Activated CD8-positive, alpha-beta T cell treated with anti-CD3 and anti-CD28 coated beads, Interleukin-2, amount 10 ng/mL, durations not matched to agents 7 days and 5 days (primary cell): ENCODE data around the gene MXRA7. TPM values are rescaled to one million over a fixed set of nuclear protein-coding genes. Genes with fewer than 3 reads are reported as not detected.

Source experiments
- ATAC-seq: fragments of 150-1000 bp; cut with Tn5 transposase; one replicate; pipeline ENCODE4 v1.10.0; 2021; ENCODE audit warnings: moderate library complexity
- CTCF ChIA-PET: fragments of 350-600 bp; sonication (Branson Sonifier 250); formaldehyde crosslinking; loops from one replicate; lab custom pipeline; 2021; ENCODE audit warnings: antibody characterized with exemption; lab: Charles Lee
- POLR2A ChIA-PET: fragments of 350-600 bp; sonication (Branson Sonifier 250); formaldehyde crosslinking; loops from one replicate; lab custom pipeline; 2021; ENCODE audit warnings: antibody characterized with exemption; lab: Charles Lee
- DNase-seq: peaks from one replicate; pipeline ENCODE4 v3.0.0-alpha.2; 2020
- H3K27ac Mint-ChIP-seq: one replicate; pipeline ENCODE4 v1.8.0; 2021; ENCODE audit warnings: mild to moderate bottlenecking, mixed read lengths
- H3K27me3 Mint-ChIP-seq: one replicate; pipeline ENCODE4 v1.8.0; 2021; ENCODE audit warnings: low read depth, mixed read lengths
- H3K36me3 Mint-ChIP-seq: one replicate; pipeline ENCODE4 v1.8.0; 2021; ENCODE audit warnings: low read depth, mixed read lengths
- H3K4me1 Mint-ChIP-seq: one replicate; pipeline ENCODE4 v1.8.0; 2021; ENCODE audit warnings: low read depth, mixed read lengths
- H3K4me3 Mint-ChIP-seq: one replicate; pipeline ENCODE4 v1.8.0; 2021; ENCODE audit warnings: mild to moderate bottlenecking, mixed read lengths
- H3K9me3 Mint-ChIP-seq: one replicate; pipeline ENCODE4 v1.8.0; 2022; ENCODE audit warnings: mixed read lengths; ENCODE audit not compliant: insufficient read depth
- total RNA-seq, 2 experiments: library from RNA; stranded (reverse); gene quantifications; one replicate each; pipeline ENCODE4 v1.2.3, GENCODE V29; 2021

MXRA7 gene
- total RNA-seq, 2 experiments from 2014 or later = 12.4 to 13.3 TPM

DNA sequence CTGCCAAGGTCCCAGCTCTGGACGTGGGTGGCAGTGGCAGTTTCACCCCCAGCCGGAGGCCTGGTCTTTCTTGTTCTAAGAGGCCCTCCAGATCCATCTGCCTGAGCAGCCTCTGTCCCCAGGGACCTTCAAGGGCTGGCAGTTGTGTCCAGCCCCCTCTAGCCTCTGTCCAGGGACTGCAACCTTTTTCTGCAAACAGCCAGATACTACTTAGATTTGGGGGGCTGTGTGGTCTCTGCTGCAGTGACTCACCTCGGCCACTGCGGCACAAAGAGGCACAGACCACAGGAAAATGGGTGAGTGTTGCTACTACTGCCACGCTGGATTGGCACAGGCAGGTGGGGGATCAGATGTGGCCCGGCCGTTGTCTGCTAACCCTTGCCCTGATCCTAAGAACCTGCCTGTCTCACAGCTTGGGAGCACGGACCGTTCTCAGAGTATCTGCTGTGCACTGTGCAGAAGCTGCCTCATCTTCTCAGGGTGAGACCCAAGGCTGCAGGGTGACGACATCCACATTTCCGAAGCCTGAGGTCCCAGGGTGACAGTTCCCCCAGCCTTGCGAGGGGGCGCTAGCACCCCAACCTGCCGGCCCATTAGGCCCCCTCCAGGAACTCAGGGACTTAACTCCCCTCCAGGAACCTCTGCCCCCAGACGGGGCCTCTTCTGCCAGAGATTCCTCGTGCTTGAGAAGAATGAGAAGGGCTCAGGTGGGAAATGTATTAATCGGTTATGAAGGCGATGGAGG lies 27.6 kb downstream of the MXRA7 start:
- H3K9me3 Mint-ChIP-seq = no peaks in the 10 kb centered on the region
- peaks cover 10% of the 10 kb centered on the region for H3K4me1 Mint-ChIP-seq
- H3K36me3 Mint-ChIP-seq = peaks cover 2% of the 10 kb centered on the region
- peaks cover 2% of the 10 kb centered on the region for H3K27me3 Mint-ChIP-seq
- H3K4me3 Mint-ChIP-seq = no peak overlapping the region
- no peak for DNase-seq
- ChIA-PET POLR2A (no interaction called here), CTCF (interaction anchor here (1.1 to 2.8 kb wide), 5 partner anchors 12 to 160 kb away, joined by 3 to 52 read pairs (median 8); no protein-coding TSS in a partner anchor)
- ATAC-seq = no peak
- no peak overlapping the region for H3K27ac Mint-ChIP-seq

GRCh38 chr17:76682296-76682695 lies 28.5 kb downstream of the MXRA7 start:
- peaks cover 10% of the 10 kb centered on the region for H3K4me1 Mint-ChIP-seq
- H3K36me3 Mint-ChIP-seq = peaks cover 2% of the 10 kb centered on the region
- CTCF ChIA-PET = interaction anchor here (0.6 to 2.8 kb wide), 33 partner anchors 8 to 366 kb away, joined by 3 to 52 read pairs (median 5); partner anchors contain the start of gene PRCD
- H3K9me3 Mint-ChIP-seq = no peaks in the 10 kb centered on the region
- H3K27me3 Mint-ChIP-seq = peaks cover 2% of the 10 kb centered on the region
- no peak overlapping the region for H3K4me3 Mint-ChIP-seq
- DNase-seq (no peak), ATAC-seq (no peak)
- POLR2A ChIA-PET = interaction anchor here (0.8 to 2.1 kb wide), 3 partner anchors 10 to 189 kb away, joined by 3 to 13 read pairs (median 5); no protein-coding TSS in a partner anchor
- H3K27ac Mint-ChIP-seq = no peak overlapping the region

GRCh38 chr17:76681222-76682137 lies 29.3 kb downstream of the MXRA7 start:
- peaks cover 2% of the 10 kb centered on the region for H3K27me3 Mint-ChIP-seq
- no peaks in the 10 kb centered on the region for H3K9me3 Mint-ChIP-seq
- ATAC-seq = peak; percentile 66
- H3K27ac Mint-ChIP-seq = no peak overlapping the region
- POLR2A ChIA-PET = interaction anchor here (0.8 to 2.1 kb wide), 4 partner anchors 10 to 188 kb away, joined by 3 to 13 read pairs (median 4); no protein-coding TSS in a partner anchor
- peaks cover 10% of the 10 kb centered on the region for H3K4me1 Mint-ChIP-seq
- peak; percentile 86 for DNase-seq
- no peak overlapping the region for H3K4me3 Mint-ChIP-seq
- CTCF ChIA-PET = interaction anchor here (0.6 to 2.8 kb wide), 56 partner anchors 8 to 365 kb away, joined by 3 to 52 read pairs (median 4); partner anchors contain the start of genes JMJD6, METTL23 and PRCD
- peaks cover 2% of the 10 kb centered on the region for H3K36me3 Mint-ChIP-seq

- Mint-ChIP-seq H3K27me3 (peaks cover 2% of the 10 kb centered on the region), H3K4me3 (no peak overlapping the region), H3K4me1 (peaks cover 10% of the 10 kb centered on the region), H3K9me3 (no peaks in the 10 kb centered on the region), H3K36me3 (peaks cover 2% of the 10 kb centered on the region), H3K27ac (peak overlapping the region; percentile 55)
- POLR2A ChIA-PET = no interaction called here
- ATAC-seq (no peak), DNase-seq (no peak)
- CTCF ChIA-PET = interaction anchor here (1.2 to 3.0 kb wide), 3 partner anchors 55 to 156 kb away, joined by 5 to 22 read pairs (median 11); no protein-coding TSS in a partner anchor
Observed at GRCh38 chr17:76679239-76679638, 31.5 kb downstream of the MXRA7 start.

GRCh38 chr17:76678330-76678729 lies 32.4 kb downstream of the MXRA7 start:
- POLR2A ChIA-PET = interaction anchor here (0.8 to 0.9 kb wide), 2 partner anchors 55 to 121 kb away, joined by 3 read pairs; no protein-coding TSS in a partner anchor
- Mint-ChIP-seq H3K4me1 (peaks cover 14% of the 10 kb centered on the region), H3K36me3 (peaks cover 2% of the 10 kb centered on the region), H3K4me3 (no peak overlapping the region), H3K27ac (no peak overlapping the region), H3K9me3 (no peaks in the 10 kb centered on the region), H3K27me3 (peaks cover 2% of the 10 kb centered on the region)
- DNase-seq (peak; percentile 78), ATAC-seq (peak; percentile 90)
- CTCF ChIA-PET = interaction anchor here (1.0 to 3.0 kb wide), 5 partner anchors 9 to 155 kb away, joined by 3 to 22 read pairs (median 5); no protein-coding TSS in a partner anchor

DNA sequence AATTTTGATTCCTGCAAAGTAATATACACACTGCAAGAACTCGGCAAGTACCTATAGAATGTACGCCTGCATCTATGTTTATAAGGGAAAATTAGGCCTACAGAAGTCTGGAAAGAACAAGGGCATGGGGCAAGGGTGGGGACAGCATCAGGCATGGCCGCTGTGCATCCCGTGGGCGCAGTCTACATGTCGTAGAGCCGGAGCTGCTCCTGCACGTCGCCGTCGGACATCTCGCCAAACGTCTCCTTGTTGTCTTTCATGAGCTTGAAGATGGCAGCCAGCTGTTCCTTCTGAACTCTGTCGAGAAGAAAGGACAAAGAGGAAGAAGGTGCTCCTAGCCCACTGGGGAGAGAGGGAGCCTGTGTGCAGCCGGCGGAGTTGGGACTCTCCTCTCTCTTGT lies 33.4 kb downstream of the MXRA7 start:
- H3K36me3 Mint-ChIP-seq = peaks cover 4% of the 10 kb centered on the region
- H3K9me3 Mint-ChIP-seq = no peaks in the 10 kb centered on the region
- ATAC-seq (no peak), DNase-seq (no peak)
- no peak overlapping the region for H3K4me3 Mint-ChIP-seq
- ChIA-PET POLR2A (interaction anchor here (0.9 kb wide), 1 partner anchor 119 kb away, joined by 5 read pairs; no protein-coding TSS in a partner anchor), CTCF (interaction anchor here (0.7 to 3.0 kb wide), 9 partner anchors 8 to 155 kb away, joined by 3 to 22 read pairs (median 3); no protein-coding TSS in a partner anchor)
- no peak overlapping the region for H3K27ac Mint-ChIP-seq
- peaks cover 23% of the 10 kb centered on the region for H3K4me1 Mint-ChIP-seq
- peaks cover 2% of the 10 kb centered on the region for H3K27me3 Mint-ChIP-seq

- H3K27me3 Mint-ChIP-seq = peaks cover 2% of the 10 kb centered on the region
- peaks cover 5% of the 10 kb centered on the region for H3K36me3 Mint-ChIP-seq
- no peak for ATAC-seq
- ChIA-PET CTCF (interaction anchor here (1.0 to 3.0 kb wide), 6 partner anchors 10 to 154 kb away, joined by 3 to 22 read pairs (median 4); no protein-coding TSS in a partner anchor), POLR2A (no interaction called here)
- H3K4me1 Mint-ChIP-seq = peaks cover 28% of the 10 kb centered on the region
- H3K4me3 Mint-ChIP-seq = no peak overlapping the region
- DNase-seq = no peak
- no peaks in the 10 kb centered on the region for H3K9me3 Mint-ChIP-seq
- no peak overlapping the region for H3K27ac Mint-ChIP-seq
Observed at GRCh38 chr17:76676629-76677028, 34.1 kb downstream of the MXRA7 start.

GRCh38 chr17:76675648-76676047 lies 35.1 kb downstream of the MXRA7 start:
- Mint-ChIP-seq H3K27me3 (no peaks in the 10 kb centered on the region), H3K27ac (no peak overlapping the region), H3K36me3 (peaks cover 12% of the 10 kb centered on the region), H3K9me3 (no peaks in the 10 kb centered on the region), H3K4me1 (peaks cover 31% of the 10 kb centered on the region), H3K4me3 (no peak overlapping the region)
- ATAC-seq = no peak
- DNase-seq = no peak
- POLR2A ChIA-PET = interaction anchor here (0.6 kb wide), 1 partner anchor 125 kb away, joined by 3 read pairs; no protein-coding TSS in a partner anchor
- CTCF ChIA-PET = no interaction called here

GRCh38 chr17:76674600-76674999 lies 36.2 kb downstream of the MXRA7 start:
- Mint-ChIP-seq H3K9me3 (no peaks in the 10 kb centered on the region), H3K27me3 (no peaks in the 10 kb centered on the region), H3K27ac (no peak overlapping the region), H3K4me1 (peaks cover 41% of the 10 kb centered on the region), H3K4me3 (no peak overlapping the region), H3K36me3 (peaks cover 13% of the 10 kb centered on the region)
- ChIA-PET POLR2A (no interaction called here), CTCF (interaction anchor here (0.9 to 1.2 kb wide), 4 partner anchors 20 to 151 kb away, joined by 3 to 4 read pairs (median 3); no protein-coding TSS in a partner anchor)
- no peak for ATAC-seq
- DNase-seq = no peak

DNA sequence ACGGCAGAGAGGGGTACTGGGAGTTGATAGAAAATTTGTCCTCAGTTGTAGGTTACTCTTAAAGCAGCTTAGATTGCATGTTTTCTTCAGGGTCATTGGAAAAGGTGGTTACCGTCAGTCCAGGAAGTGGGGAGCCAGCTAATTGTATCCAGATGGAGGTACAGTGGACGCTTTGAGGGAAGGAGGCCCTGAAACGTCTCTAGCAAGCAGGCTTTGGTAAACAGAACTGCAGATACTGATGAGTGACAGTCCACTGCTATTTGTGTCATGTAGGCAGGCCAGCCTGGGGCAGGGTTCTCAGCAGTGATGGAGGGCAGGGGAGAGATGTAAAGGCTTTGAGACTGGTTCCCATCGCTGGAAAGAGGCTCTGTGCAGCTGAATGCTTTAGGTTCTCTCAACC lies 37.0 kb downstream of the MXRA7 start:
- CTCF ChIA-PET = interaction anchor here (0.6 to 1.0 kb wide), 3 partner anchors 8 to 150 kb away, joined by 3 to 5 read pairs (median 3); no protein-coding TSS in a partner anchor
- Mint-ChIP-seq H3K27me3 (no peaks in the 10 kb centered on the region), H3K4me3 (no peak overlapping the region), H3K36me3 (peaks cover 11% of the 10 kb centered on the region), H3K27ac (peak overlapping the region; percentile 9), H3K9me3 (no peaks in the 10 kb centered on the region), H3K4me1 (peaks cover 41% of the 10 kb centered on the region)
- POLR2A ChIA-PET = interaction anchor here (0.6 kb wide), 1 partner anchor 60 kb away, joined by 3 read pairs; no protein-coding TSS in a partner anchor
- ATAC-seq (no peak), DNase-seq (no peak)
